GM18507 (cell line): ENCODE measurements around the gene DFFB.

ENCODE experiments used
- DNase-seq: peaks from one replicate; pipeline ENCODE4 v3.0.0; 2011; ENCODE audit warnings: low read depth; ENCODE audit not compliant: insufficient read length; ENCODE audit errors: extremely low spot score
- FAIRE-seq: peaks from 2 replicates; lab custom pipeline; 2011; peaks lifted over from hg19 to GRCh38; lab: Jason Lieb, UNC

Gene DFFB

DNA sequence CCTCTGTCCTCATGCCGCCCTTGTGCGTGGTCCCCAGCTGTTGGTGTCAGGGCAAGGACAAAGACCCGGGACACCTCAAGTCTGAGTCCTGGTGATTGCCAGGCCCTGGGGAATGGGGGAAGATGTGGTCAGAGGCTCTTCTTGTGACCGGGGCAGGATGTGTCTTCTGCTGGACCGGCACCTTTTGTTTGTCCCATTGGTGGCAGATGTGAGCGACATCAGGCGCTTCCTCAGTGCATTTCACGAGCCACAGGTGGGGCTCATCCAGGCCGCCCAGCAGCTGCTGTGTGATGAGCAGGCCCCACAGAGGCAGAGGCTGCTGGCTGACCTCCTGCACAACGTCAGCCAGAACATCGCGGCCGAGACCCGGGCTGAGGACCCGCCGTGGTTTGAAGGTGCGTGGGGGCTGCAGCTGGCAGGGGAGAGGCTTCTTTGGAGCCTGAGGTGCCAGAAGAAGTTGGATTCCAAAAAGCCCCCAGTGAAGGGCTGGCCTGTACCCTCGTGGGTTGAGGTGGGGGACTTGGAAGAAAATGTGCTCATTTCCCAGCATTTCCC is 8.4 kb downstream of the DFFB start:
- DNase-seq: no peak
- no peak for FAIRE-seq

DNA sequence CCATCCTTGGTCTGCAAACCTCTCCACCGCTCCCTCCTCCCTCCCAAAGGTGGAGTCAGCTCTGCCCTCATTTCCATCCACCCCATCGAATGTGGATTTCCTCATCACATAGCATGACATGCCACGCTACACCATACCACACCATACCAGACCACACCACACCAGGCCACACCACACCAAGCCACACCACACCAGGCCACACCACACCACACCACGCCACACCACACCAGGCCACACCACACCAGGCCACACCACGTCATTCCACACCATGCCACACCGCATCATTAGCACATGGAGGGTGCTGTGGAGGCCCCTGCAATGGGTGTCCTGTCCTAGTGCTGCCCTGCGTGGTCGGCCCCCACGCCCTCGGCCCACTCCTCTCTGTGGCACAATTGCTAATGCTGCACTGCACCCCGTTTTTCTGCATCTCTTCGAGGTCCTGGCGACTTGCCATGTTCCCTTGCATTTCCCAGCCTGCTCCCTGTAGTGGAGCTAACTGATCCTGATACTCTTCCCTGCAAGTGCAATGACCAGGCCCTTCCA is 11.3 kb downstream of the DFFB start:
- FAIRE-seq (no peak), DNase-seq (no peak)

DNA sequence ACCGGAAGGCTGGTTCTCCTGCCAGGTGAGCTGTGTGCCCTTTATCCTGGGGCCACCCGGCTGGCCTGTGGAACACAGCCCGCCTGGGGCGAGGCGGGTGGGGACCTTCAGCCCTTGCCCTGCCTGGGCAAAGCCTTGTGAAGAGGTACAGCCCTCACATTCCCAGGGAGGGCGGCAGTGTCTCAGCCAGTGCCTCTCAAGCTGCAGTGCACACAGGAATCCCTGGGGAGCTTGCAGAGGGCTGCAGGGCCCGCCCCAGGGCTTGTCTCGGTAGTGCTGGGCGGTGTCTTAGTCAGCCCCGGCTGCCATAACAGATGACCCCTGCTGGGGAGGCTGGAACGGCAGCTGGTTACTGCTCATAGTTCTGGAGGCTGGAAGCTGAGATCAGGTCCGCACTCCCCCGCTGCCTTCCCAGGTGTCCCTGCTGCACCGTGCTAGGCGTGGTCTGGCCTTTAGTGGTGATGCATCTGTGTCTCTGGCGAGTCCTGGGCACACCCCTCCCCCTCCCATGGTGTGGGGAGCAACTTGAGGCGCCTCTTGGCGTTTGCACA is 12.6 kb downstream of the DFFB start:
- DNase-seq (no peak), FAIRE-seq (no peak)

DNA sequence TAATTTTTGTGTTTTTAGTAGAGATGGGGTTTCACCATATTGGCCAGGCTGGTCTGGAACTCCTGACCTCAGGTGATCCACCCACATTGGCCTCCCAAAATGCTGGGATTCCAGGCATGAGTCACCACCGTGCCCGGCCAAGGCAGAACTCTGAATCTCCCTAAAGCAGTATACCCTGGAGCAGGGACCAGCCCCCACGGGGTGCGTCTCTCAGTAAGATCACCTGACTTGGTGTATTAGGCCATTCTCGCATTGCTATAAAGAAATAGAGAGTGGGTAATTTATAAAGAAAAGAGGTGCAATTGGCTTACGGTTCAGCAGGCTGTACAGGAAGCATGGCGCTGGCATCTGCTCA is 14.2 kb downstream of the DFFB start:
- DNase-seq: no peak
- no peak for FAIRE-seq

DNA sequence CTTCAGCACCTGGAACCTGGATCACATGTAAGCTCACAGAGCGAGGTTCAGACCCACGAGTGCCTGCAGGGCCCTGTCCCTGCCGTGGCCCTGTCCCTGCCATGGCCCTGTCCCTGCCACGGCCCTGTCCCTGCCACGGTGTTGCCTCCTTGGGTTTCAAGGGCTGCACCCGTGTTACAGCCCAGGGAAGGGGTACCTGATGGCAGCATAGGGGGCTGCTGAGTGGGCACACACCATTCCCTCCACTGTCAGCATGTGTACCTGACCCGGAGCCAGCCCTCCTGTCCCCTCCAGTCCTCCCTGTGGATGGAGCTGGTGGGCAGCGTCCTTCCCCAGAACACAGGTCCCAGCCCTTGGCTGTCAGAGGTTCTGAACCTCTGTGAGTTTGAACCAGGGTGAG is 15.3 kb downstream of the DFFB start:
- FAIRE-seq: no peak
- no peak for DNase-seq

DNA sequence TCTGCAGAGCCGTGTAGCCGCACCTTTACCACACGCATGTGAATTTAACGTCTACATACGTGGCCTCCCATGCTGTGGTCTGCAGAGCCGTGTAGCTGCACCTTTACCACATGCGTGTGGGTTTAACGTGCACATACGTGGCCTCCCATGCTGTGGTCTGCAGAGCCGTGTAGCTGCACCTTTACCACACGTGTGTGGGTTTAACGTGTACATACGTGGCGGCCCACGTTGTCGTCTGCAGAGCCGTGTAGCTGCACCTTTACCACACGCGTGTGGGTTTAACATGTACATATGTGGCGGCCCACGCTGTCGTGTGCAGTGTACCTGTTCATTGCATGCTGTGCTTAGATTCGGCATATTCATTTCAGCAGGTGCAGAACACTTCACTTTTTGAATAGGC is 17.5 kb downstream of the DFFB start:
- DNase-seq (no peak), FAIRE-seq (no peak)

DNA sequence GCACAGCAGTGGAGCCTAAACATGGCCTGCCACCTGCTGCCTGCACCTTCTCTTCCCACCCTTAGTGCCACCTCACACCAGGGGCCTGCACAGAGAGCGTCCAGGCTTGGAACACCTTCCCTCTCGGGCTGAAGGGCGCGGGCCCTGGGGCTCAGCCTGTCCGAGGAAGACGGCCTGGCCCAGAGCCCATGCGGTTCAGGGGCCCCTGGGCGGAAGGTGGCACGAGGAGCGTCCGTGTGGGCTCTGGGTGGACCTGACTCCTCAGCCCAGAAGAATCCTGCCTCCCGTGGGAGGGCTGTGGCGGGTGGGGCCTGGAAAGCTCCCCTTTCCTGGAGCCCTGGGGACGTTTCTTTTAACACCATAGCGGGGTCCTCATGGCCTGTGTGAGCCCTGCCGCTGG is 19.4 kb downstream of the DFFB start:
- FAIRE-seq: no peak

DNA sequence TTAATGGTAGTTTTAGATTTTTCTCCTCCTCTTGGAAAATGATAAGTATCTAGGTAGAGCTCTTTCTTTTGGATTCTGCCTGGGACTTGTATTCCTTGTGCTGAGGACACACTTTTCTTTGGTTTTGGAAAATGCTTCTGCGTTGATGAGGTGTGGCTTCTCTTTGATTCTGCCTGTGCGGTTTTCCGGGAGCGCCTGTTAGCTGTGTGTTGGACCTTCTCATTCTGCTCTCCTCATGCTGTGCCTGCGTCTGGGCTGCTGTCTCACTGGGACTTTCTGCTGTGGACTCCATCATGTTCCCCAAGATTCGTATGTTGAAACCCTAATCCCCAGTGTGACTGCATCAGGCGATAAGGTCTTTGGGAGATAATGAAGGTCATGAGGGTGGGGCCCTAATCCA is 21.8 kb downstream of the DFFB start:
- FAIRE-seq (no peak), DNase-seq (no peak)

More for the DNA sequence above, 19.4 kb downstream of the DFFB start:
- no peak for DNase-seq

DNA sequence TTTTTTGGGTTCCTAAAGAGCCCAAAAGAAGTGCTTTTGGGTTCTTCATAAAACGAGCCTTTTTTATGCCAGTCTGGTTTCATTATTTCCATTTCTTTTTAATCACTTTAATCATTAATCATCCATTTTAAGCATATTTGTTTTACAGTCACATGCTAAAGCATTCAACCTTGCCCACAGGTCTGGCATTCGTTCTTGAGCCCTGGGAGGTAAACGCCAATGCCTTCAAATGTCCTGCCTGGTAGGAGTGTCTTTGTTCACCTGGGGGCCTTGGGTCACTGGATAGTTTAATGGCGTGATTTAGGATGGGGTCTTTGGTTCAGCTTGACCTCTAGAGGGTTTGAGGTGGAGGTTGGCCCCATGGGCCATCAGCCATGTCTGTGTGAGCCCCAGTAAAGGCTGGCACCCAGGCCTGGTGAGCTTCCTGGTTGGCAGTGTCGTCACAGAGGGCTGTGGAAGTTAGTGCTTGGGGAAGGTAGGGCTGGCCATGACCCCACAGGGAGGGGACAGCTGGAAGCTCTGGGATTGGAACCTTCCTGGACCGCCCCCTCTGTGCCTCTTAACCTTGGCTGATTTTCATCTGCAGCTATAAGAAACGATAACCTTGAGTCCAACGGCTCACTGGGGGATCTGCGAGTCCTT is 22.6 kb downstream of the DFFB start:
- no peak for FAIRE-seq
- no peak for DNase-seq

DNA sequence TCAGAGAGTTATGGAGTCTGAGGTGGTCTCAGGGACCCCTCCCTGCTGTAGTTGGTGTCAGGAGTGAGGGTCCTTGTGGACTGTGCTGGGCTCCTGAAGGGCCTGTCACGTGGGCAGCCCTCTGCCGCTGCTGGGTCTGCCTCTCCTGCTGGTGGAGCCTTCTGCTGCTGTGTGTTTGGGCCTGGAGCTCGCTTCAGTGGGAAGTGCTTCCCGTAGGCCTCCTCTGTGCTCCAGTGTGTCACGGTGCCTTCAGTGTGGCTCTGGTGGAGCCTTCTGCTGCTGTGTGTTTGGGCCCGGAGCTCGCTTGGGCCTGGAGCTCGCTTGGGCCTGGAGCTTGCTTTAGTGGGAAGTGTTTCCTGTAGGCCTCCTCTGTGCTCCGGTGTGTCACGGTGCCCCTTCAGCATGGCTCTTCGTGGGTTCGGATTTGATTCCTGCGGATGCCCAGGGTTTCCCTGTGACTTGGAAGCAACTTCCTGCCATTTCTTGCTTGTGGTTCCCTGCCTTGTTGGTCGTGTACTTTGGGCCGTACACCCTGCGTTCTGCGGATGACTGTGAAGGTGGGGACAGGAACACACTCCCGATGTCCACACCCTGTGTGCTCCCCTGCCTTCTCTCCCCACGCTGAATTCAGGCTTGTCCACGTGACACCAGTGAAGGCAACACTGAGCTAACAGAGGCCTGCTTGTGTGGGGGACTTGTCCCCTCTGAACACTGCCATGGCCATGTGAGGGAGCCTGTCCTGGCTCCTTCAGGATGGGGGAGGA is 23.3 kb downstream of the DFFB start:
- DNase-seq (no peak), FAIRE-seq (no peak)

DNA sequence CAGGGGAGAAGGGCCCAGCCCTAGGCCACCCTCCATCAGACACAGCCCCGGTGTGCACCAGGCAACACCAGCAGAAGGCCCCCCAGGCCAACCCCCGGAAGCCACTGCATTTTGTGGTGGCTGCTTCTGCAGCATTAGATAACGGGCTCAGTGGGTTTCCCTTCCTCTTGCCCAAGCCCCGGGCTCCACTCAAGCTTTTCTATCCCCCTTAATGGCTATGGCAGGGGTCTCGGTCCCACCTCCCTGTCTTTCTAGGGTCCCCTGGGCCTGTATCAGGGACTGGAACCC is 23.9 kb downstream of the DFFB start:
- no peak for FAIRE-seq

DNA sequence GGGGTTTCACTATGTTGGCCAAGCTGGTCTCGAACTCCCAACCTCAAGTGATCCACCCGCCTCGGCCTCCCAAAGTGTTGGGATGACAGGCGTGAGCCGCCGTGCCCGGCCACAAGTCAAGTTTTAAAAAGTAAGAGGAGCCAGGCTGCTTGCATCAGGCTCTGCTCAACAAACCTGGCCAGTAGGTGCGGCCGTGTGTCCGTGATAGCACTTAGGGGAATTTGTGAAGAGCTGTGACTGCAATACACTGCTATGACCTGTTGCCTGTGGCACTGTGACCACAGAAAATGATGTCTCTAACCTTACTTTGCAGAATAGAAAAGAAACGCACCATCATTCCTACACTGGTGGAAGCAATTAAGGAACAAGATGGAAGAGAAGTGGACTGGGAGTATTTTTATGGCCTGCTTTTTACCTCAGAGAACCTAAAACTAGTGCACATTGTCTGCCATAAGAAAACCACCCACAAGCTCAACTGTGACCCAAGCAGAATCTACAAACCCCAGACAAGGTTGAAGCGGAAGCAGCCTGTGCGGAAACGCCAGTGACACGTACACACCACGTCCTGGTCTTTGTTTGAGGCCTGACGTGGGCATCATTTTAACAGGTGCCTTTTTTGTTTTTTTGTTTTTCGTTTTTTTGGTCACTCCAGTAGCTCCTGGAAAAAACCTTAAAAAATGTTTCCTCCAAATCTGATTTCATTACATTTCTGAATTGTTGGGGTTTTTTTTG is 26.1 kb downstream of the DFFB start:
- DNase-seq: no peak
- FAIRE-seq: no peak

More for the DNA sequence above, 23.9 kb downstream of the DFFB start:
- no peak for DNase-seq

DNA sequence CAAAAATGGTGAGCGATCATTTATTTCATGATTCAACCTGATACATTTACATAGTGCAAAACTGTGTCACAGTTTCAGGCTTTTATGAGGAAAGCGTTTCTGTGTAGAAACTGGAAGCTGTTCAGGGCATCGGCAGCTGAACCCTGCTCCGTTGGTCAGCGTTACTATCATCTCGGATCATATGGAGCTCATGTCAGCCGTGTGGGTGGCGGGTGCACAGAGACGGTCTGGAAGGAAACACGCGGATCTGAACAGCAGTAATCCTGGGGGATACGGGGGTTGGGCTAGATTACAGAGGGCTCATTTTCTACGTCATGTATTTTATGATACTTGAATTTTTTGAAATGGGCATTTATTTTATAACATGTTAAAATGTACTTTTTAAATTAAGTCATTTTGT is 27.7 kb downstream of the DFFB start:
- DNase-seq: no peak
- no peak for FAIRE-seq

DNA sequence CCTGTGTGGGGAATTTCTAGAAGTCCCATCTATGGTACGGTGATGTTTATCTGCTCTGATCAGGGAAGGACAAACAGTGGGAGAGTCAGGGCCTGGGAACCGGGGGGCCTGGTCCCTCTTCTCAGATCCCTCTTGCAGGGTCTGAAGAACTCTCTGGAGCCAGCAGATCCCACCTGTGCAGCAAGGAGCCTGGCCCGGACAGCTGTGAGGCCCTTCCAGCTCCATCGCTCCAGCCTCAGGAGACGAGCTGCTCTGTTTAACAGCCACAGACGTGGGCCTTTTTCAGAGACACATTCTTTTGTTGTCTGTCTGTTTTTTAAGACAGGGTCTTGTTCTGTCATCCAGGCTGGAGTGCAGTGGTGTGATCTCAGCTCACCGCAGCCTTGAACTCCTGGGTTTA is 28.3 kb downstream of the DFFB start:
- DNase-seq (no peak), FAIRE-seq (no peak)

DNA sequence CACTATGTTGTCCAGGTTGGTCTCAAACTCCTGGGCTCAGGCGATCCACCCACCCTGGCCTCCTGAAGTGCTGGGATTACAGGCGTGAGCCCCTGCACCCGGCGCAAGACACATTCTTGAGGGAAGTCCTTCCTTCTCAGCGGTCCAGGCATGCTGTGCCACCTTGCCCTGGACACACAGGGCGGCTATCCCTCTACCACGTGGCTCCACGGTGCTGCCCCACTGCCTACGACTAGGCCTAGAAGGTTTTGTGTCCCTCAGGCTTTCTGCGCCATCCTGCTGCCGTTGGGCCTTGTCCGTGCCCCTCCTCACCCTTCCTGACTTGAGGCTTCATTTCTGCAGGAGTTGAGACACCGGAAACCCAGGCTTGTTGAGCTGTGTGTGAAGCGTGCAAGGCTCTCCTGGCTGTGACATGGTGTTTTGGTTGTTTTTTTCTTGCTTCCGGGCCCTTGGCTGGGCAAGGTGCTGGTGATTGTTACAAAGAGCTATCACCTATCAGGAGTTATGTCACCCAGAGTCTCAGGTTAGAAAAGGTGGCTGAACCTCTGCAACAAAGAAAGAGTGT is 28.9 kb downstream of the DFFB start:
- FAIRE-seq: no peak
- no peak for DNase-seq

DNA sequence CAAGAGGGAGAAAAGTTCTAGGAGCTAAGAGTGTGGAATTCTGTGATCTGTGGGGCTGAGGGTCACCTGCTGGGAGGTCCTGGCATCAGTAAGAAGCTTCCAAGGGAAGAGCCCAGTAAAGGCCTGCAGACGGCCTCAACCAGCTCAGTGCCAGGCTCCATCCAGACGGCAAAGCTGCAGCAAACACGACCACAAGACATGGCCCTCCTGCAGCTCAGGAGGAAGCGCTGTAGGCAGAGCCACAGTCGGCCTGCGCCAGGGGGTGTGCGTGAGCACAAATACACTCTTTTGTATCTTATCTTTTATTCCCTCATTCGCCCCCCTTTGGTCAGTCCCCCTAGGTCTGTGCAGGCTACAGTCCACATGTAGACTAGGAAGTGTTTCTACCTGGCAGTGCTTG is 29.4 kb downstream of the DFFB start:
- DNase-seq (no peak), FAIRE-seq (no peak)

DNA sequence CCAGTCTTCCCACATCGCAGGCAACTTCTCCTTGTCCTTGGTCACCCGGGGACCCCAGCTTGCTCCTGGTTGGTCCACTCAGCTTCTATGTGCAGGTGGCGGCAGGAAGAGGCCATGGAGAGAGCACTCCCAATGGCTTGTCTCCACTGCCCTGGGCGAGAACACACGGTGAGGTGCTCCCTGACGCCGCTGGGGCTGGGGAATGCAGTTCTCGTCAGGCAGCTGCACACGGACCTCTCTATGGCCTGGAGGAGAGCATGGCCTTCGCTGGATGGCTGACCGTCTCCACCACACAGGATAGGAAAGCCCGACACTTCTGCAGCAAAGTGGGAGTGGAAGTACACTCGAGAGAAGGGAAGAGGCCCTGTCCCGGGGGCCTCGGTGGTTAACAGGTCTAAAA is 31.0 kb downstream of the DFFB start:
- DNase-seq (no peak), FAIRE-seq (no peak)

DNA sequence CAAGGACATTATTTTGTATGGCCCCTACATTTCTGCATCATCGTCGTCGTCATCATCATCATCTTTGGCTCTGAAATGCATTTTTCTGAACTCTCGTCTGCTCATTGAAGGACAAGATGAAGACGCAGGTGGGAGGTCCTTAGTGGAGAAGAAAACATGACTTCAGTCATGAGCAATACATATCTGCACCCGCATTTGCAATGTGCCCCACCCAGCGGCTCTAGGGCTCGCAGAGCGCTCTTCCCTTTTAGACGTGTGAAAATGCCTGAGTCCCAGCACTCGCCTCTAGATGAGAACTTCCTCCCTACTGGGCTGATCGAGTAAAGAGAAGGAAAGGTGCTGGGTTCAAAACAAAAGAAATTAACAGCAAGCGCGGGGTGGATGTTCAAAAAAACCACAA is 32.7 kb downstream of the DFFB start:
- FAIRE-seq (peak; percentile 42), DNase-seq (no peak)

DNA sequence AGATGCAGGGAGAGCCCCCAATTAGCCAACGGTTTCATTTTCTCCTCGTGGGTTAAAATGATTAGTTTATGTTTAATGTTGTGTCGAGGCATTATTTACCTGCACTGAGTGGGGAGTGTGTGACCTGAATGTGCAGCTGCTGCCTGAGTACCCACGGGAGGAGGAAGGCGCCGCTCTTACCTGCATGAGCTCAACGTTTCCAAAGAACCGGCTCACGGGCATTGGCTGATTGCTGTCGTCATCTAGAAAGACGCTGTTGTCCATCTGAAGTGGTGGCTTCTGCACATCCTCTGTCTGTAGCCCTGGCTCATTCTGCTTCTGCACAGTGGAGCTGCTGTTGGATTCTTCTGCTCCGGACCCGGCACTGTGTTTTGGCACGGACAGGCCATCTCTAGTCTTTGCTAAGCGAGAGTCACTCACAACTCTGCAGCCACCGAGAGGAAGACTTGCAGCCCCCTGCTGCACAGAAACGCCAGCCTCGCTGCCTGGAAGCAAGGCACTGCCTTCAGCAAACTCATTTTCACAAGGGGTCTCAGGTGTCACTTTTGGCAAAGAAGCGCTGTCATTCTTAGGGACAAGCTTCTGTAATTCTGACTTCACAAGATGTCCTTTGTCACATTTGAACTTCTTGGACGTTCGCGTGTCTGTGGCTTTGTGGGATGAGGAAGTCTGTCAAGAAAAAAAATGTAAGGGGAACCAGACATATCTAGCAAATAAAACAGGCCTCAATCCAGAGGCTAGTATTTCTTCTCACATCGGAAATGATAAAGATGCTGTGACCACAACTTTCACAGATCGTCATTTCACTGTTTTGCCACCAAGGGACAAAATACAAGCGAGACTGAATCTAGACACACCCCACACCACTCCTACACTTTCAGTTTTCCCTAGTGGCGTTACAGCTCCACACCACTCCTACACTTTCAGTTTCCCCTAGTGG is 33.4 kb downstream of the DFFB start:
- peak; percentile 89 for FAIRE-seq

More for the DNA sequence above, 33.4 kb downstream of the DFFB start:
- no peak for DNase-seq
